Myocyte (in vitro differentiated cells): ENCODE measurements around the gene MRGPRG. TPM values are rescaled to one million over a fixed set of nuclear protein-coding genes. Genes with fewer than 3 reads are reported as not detected.

ENCODE experiments used
- DNase-seq: peaks from one replicate; pipeline ENCODE4 v3.0.0-alpha.2; 2012; ENCODE audit warnings: low read depth
- total RNA-seq: library from RNA; depleted of rRNA; stranded (reverse); fragments of >200 nt; gene quantifications from 2 replicates; pipeline ENCODE4 v1.2.3, GENCODE V29; 2014

Gene MRGPRG
- total RNA-seq, 1 donor from 2014 or later = not detected

DNA sequence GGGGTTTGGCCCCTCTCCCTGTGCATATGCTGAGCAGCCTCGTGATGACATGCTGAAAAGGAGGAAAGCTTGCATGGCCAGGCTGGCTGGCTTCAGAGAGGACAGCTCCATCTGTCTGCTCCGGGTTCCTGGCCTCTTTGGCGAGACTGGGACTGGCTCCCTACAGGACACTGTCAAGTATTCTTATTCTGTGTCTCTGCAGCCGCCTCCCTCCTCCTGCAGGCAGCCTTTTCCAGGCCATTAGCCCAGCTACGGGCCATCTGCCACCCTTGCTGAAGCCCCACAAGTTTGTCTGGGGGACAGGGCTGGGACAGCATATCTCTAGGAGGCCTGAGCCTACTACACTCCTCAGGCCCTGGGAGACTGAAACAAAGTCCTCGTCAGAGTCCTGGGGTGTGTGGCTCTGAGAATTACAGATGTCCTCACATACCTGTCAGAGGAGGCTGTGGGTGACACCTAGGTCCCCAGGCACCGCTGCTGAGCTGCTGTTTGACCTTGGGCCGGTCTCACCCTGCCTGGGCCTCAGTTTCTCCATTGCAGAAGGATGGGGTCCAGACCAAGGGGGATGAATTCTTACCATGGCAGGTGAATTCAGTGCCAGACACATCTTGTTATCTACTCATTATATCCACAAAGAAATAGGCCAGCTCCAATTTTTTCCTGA, 11.0 kb downstream of the MRGPRG start:
- DNase-seq = no peak

DNA sequence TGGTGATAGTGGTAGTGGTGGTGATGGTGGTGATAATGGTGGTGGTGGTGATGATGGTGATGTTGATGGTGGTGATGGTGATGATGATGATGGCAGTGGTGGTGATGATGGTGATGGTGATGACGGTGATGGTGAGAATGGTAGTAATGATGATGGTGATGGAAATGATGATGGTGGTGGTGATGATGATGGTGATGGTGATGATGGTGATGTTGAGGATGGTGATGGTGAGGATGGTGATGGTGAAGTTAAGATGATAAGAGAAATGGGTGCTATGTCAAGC, 11.8 kb downstream of the MRGPRG start:
- no peak for DNase-seq

DNA sequence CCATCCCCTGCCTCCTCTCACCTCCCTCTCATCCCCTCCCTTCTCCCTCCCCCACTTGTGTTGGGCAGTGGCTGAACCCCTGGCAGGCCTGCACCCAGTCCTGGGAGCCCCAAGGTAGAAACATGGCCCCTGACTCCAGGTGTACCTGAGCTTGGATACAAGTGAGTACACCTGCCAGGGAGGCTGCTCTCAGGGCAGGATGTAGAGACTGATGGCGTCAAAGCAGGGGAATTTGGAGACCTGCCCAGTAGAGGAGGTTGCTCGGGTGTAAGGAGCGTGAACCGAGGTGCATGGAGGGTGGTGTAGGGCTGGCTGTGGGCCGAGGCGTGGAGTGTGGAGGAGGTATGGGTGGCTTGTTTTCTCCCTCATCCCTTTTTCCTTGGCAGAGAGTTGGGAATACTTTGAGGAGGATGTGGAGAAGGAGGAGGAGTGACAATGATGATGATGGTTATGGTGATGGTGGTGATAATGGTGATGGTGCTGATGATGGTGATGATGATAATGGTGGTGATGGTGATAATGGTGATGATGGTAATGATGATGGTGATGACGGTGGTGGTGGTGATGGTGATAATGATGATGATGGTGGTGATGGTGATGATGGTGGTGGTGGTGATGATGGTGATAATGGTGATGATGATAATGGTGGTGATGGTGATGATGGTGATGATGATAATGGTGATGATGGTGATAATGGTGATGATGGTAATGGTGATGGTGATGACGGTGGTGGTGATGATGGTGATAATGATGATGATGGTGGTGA, 12.3 kb downstream of the MRGPRG start:
- no peak for DNase-seq

DNA sequence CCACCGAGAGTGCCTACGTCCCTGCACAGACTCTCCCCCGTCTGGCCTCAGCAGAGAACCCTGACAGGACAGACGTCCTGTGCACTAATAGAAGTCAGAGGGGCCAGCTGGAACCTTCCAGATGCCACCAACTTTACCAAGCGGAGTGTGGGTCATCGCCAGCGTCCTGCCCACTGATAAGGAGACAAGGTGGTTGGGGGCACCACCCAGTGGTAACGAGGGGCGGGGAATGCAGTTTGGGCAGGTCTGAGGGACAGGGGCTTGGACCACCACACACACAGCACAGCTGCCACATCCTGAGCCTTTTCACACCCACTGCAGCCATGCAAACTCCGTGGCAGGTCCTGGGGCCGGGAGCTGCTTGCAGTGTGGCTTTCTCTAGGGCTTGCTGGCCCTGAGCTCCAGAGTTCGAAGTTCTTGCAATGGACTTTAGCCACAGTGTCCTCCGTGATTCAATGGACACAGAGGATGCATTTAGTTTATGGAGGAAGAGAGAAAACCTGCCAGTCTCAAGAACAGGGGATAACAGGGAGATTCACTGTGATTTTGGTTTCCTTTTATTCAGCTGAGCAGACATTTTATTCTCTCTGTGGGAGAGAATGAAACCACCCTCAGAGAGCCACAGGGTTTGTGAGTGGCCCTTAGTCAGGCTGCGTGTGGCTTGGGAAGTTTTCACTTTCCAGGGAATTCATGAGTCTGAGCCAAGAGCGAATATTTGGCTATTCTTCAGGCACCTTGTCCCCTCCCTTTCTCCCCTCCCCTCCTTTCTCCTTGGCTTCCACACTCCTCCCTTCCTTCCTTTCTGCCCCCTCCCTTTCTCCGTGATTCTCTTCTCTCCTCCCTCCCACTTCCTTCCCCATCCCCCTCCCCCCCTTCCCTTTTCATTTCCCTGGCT, 13.1 kb downstream of the MRGPRG start:
- DNase-seq = no peak

DNA sequence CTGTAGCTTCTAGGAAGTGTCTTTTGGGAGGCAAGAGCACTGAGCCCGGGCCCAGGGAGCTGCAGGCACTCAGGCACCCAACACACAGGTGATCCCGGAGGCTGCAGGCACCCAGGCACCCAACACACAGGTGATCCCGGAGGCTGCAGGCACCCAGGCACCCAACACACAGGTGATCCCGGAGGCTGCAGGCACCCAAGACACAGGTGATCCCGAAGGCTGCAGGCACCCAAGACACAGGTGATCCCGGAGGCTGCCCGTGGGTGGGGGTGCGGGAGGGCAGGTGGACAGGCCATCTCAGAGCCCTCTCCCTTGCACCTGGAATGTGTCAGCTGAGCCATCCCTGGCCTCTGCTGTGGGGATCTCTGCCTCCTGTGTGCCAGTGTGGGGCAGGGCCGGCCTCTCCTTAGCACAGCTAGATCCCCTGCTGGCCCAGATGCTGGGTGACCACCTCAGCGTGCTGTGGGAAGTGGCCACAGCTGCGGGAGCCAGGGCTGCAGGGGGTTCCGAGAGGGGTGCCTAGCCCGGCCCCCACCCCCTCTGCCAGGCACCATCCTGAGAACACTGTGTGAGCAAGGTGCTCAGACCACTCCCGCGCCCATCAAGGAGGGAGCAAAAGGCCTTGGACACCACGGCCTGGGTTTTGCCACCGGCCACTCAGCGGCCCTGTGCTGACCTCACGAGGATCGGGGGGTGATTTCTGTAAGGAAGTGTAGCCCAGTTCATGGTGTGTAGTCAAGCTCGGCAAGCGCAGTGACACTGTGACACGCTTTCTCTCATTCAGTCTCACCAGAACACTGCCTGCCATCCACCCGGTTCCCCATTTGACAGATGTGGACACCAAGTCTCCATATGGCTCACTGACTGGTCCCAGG, 14.2 kb downstream of the MRGPRG start:
- no peak for DNase-seq

DNA sequence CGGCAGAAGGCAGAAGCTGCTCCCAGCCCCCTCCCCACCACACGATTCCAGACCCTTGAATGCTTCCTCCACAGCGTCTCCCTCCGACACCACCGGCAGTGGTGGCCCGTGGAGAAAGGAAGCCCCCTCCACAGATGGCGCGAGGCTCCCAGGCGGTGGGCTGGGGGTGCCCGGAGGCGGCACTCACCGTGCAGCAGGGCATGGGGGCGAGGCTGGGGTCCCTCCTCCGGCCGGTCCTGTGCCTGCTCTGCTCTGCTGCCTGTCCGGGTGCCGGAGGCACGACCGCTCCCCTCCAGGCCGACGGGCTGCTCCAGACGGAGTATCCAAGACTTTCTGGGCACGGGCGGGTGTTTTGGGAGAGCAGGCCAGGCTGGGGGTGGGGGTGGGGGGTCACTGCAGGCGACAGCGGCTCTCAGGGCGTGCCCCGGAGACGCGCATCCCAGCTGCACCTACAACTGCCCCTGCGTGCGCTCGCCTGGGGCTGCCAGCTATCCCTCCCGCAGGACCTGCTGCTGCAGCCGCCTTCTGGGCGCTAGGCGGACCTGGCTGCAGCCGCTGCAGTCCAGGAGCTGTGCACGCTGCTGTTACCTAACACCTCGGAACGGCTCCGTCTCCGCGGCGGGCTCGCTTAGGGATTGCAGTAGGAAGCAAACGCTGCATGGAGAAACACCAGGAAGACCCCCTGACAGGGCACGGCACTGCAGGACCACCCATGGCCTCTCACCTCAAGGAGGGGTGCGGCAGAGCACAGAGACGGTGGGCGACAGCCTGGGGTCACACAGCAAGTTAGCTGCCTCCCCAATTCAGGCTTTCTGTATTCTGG, 15.2 kb downstream of the MRGPRG start:
- DNase-seq = no peak

DNA sequence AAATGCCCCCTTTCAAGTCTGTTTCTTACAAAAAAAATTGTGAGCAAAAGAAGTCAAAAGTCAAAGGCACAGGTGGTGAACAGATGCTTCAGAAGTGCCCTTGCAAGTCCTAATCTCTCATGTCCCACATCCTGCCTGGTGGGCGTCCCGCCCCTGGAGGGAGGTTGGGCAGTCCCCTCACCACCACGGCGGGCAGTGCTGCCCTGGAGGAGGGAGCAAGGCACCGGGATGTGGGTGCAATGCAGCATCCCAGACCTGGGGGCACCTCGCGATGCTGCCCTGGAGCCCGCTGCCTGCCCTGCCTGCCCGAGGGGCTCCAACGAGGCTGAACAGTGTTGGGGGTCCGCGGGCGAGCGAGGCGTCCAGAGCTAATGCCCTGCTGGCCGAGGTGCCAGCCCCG, 15.9 kb downstream of the MRGPRG start:
- no peak for DNase-seq

DNA sequence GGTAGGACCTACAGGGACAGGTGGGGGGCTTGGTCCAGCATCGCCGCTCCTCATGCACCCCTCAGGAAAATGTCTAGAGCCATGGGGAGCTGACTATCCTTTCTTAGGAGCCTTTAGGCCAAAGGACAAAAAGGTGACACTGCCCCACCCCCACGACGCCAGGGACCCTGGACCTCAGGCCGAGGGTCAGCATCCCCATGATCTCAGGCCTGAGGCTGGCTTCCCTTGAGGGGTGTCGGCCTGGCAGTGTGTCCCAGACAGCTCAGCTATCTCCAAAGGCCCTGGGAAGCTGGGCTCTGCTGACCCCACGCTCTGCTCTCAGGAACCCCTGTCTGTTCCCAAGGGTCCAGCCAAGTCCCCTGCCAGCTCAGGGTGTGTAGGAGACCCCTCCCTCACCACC, 16.3 kb downstream of the MRGPRG start:
- no peak for DNase-seq

DNA sequence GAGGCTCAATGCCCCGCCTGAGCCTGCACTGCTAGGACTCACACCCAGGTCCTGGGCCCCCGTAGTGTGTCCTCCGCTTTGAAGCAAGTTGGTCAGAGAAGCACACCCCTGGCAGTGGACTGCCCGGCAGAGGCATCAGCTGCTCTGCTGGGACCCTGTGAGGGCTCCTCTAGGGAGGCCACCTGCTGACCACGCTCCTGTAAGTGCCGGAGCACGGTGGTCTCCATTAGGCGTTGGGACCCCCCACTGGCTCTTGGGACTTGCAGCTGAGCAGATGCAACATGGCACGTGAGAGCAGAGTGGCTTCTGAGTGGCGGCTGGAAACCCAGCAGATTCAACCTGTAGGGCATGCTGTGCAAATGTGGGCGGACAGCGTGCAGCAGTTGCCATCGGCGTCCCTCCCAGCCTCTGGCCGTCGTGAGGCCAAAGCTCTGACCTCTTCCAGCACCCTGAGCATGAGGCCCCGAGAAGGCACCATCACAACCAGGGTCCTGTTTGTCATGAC, 16.9 kb downstream of the MRGPRG start:
- no peak for DNase-seq

DNA sequence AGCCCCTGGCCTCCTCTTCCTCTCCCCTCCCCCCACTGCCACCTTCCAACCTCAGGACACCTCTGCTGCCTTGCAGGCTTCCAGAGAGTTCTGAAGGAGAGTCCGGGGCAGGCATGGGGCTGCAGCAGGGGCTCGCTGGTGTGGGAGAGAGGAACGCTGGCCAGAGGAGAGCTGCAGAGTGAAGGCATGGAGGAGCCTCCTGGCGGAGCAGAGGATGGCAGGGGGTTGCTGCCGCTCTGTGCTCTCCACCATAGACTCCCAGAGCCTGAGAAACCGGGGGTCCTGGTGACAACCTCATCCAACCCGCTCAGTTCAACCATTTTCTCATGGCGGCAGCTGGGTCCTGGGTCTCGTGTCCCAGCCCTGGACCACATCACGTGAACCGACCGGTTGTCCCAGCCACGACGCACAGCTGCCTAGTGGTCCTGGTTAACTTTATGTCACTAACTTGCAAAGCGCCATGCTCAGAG, 17.5 kb downstream of the MRGPRG start:
- no peak for DNase-seq

DNA sequence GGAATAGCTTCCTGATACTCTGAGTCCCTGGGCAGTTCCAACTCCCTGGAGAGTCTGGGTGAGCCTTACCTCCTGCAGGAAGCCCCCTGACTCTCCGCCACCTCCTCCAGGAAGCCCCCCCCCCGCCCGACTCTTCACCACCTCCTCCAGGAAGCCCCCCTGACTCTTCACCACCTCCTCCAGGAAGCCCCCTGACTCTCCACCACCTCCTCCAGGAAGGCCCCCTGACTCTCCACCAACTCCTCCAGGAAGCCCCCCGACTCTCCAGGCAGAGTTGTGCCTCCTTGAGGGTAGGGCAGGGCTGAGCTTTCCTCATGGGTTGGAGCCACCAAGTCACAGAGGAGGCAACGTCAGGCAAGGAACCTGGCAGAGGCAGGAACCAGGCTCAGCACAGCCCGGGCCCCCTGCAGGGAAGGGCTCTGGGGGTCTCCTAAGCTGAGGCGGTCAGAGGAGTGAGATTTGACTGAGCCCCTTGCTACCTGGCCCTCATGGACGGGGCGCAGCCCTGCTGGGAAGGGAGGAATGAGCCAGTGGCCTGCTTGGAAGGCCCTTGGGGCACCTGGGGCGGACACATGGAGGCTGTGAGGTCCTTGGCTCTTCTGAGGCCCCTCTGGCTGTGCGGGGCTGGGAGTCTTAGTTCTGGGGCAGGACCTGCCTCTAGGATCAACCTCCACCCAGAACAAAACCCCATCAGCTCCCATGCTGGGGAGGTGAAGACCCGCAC, 18.1 kb downstream of the MRGPRG start:
- DNase-seq = no peak

DNA sequence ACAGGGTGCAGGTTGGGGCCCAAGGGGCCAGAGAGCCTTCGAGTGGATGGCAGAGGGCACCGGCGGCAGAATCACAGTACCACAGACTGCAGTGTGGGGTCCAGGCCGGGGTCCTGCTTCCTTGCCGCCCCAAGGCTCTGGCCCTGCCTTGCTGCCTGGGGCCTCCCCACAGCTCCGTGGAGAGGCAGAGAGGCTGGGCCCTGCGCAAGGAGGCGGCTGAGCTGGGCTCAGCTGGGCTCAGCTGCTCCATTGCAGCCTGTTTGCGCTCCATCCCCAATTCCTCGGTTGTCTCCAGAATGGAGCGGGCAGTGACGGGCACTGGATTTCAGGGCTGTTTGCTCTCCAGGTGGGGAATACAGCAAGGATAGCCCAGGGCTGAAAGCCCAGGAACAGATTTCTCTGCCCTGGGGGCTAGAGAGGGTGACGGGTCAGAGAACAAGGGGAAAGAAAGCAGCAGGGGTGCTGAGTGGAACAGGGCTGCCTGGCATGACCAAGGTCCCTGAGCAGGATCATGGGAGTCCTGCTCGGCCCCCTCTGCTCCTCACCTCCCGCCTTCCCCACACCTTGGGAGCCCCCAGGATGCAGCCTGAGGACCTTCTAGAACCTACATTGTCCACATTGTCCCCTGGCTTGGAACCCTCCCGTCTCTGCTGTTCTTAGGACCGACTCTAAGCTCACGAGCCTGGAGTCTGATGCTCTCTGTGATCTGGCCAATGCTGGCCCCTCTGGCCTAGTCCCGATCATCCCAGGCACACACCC, 18.9 kb downstream of the MRGPRG start:
- no peak for DNase-seq

DNA sequence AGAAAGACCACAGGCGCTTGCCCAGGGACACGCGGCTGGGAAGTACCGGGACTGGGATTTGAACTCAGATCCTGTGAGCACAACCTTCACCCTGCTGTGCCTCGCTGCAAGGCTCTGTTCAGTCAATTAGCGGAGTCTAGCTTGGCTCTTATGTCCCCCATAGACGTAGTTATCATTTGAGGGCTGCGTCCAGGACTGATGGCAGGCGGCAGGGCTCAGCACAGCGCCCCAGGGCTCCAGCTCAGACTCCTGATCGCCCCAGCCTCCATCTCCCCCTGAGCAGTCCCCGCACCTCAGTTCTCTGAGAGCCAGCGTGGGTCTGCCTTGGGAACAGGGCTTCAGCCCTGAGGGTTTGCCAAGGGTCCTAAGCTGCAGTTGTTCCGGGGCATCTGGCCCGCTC, 19.8 kb downstream of the MRGPRG start:
- no peak for DNase-seq

DNA sequence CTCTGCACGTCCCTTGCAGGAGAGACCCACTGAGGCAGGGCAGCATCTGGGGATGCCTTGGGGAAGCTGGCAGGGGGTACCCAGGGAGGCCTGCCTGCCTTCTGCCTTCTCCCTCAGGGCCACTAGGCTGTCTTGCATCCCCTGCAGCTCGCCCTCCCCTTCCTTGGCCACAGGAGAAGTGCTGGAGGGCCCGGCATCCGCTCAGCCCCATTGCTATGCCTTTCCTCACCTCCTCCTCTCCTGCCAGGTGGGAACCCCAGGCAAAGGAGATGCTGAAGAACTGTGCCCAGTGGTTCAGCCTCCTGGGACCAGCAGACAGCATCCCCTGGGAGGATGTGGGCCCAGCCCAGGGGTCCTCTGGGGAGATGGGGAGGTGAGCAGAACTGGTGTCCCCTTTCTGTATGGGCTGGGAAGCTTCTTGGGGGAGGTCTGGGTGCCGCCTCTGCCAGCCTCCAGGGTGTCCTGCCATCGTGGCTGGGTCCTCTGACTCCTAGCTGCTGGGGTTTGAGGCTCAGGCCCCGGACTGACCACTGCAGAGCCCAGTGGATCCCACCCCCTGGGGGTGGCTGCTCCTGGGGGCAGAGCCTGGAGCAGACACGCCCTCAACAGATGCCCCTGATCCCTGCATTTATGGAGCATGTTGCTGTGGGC, 20.6 kb downstream of the MRGPRG start:
- no peak for DNase-seq

DNA sequence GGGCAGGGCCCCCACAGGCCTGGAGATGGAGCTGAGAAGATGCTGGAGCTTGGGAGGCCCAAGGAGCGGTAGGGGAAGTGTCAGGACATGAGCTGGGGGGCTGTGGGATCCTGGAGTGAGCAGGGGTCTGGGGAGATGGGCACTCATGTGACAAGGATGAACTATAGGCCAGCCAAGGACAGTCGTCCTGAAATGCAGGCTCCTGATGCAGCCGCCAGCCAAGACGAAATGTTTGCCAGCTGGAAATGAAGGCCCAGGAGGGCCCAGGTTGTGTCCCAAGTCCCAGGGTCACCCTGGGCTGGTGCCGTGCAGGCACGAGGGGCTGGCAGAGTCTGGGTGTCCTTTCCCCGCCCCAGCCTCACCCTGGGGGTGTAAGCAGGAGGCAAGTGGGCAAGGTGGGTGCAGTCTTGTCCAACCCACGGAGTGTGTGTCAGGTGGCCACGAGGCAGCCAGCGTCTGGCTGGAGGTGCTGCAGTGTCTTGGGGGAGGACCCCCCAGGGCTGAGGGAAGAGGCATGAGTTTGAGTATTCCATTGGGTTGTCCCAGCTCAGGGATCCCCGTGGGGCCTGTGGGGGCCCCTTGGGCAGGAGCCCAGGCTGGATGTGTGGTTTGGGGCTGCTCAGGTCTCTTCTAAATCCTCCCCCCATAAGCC, 21.4 kb downstream of the MRGPRG start:
- no peak for DNase-seq

DNA sequence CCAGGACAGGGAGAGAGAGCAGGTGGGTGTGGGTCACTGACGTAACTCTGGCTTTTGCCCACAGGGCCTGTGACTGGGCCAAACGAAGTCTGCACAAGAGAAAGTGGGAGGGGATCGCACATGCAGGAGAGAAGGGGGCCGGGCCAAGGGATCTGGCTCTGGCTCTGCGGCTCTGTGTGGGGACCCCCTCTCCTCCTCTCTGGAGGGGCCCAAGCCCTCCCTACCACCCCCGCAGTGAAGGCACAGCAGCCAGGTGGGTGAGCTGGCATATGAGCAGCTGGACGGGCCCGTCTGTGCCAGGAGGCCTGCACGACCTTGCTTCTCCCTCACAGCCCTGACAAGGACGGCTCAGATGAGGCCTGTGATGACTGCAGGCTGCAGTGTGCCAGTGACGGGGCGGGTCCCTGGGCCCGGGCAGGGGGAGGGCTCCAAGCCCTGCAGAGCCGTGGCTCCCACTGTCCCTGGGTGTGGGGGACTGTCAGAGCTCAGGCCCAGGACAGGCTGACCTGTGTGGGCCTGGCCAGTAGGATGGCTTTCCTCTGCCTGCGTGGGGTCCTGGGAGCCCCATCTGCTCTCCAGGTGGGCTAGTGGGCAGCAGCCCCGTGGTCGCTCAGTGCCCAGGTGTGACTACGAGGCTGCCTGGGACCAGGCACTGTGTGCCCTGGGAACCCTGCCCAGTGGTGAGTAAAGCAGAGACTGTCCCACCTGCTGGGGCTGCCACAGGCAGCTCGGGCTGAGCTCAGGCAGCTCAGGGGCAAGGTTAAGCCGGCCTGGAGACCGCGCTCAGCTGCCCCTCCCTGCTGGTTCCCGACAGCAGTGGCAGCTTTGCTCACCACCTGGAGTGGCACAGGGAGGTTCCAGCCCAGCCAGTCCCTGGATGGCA, 22.2 kb downstream of the MRGPRG start:
- DNase-seq = no peak
